SIG-M5 treated with dmso at 0.1 percent for 504 hours (cell line): ENCODE results near the gene DYDC2.
A peak's percentile ranks its signal among the peaks of the same experiment; 100 is the strongest.

Experiments
- DNase-seq: peaks from one replicate; lab custom pipeline; 2025; ENCODE audit not compliant: unreplicated experiment; lab: John Stamatoyannopoulos, UW

Gene DYDC2

DNA sequence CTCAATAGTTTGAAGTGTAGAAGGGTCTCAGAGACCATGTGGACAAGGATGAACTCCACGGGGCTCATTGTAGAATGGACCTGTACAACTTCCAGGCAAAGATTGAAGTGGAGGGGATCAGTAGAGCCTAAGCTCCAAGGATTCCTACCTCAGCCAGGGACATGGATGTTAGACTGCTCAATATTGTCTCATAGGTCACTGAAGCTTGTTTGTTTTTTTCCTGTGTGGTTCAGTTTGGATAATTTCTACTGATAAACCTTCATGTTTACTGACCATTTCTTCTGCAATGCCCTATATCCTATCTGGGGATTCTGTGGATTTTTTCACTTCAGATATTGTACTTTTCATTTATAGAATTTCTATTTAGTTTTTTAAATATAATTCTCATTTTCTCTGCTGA is 8.9 kb downstream of the DYDC2 start:
- DNase-seq: no peak

DNA sequence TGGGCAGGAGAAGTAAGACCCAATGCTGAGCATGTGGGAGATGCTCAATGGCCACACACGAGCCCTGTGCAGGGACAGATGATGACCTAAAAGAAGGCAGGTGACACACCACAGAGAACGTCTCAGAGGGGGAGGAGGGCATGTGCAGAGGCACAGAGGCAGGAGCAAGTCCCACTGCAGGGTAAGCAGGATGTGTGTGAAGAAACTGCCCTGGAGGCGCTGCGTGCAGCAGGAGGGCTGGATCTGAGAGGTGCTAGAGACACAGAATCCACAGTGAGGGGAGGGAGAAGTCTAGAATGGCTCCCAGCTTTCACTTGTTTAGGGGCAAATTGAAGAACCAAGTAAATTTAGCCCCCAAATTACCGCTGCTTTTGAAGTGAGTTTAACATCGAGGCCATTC is 14.9 kb downstream of the DYDC2 start:
- no peak for DNase-seq

DNA sequence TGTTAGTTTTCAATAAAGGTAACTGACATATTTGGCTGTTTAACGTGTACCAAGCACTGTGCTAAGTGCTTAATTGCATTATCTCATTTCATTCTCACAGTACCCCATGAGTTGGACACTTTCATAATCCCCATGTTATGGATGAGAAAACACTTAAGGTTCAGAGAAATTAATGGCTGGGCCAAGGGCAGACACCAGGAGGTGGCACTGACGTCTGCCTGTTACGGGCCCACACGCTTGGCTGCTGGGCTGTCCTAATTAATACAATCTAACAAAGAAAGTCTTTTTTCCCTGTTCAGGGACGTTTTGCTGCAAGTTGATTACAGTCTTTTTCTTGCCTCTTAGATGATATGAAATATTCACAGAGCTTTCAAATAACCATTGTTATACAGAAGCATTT is 16.1 kb downstream of the DYDC2 start:
- no peak for DNase-seq

DNA sequence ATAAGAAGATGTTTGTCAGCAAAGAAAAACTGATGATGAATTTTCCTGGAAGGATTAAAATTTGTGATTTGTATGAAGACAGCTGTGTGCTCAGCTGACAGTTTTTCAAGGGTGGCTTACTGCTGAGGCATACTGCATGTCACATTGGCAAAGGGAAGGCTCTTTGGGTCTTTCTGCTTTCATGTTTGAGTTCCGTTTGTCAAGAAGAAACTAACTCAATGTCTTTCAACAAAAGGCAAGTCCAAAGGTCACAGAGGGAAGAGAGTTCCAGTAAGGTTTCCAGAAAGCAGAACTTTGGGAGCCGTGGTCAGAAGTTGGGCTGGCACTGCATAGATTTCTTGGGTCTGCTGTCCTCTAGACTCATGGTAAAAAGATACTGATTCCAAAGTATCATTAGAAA is 16.9 kb downstream of the DYDC2 start:
- no peak for DNase-seq

DNA sequence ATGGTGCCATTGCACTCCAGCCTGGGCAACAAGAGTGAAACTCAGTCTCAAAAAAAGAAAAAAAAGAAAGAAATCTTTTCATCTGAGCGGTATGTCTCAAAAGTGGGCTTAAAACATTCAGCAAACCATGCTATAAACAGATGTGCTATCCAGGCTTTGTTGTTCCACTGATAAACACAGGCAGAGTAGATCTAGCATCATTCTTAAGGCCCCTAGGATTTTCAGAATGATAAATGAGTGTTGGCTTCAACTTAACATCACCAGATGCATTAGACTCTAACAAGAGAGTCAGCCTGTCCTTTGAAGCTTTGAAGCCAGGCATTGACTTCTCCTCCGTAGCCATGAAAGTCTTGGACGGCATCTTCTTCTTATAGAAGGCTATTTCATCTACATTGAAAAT is 23.1 kb downstream of the DYDC2 start:
- no peak for DNase-seq

DNA sequence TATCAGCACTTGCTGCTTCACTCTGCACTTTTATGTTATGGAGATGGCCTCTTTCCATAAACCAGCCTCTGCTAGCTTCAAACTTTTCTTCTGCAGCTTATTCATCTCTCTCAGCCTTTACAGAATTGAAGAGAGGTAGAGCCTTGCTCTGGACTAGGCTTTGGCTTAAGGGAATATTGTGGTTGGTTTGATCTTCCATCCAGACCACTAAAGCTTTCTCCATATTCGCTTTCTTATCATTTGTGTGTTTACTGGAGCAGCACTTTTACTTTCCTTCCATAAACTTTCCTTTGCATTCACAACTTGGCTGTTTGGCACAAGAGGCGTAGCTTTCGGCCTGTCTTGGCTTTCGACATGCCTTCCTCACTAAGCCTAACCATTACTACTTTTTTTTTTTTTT is 23.6 kb downstream of the DYDC2 start:
- no peak for DNase-seq

DNA sequence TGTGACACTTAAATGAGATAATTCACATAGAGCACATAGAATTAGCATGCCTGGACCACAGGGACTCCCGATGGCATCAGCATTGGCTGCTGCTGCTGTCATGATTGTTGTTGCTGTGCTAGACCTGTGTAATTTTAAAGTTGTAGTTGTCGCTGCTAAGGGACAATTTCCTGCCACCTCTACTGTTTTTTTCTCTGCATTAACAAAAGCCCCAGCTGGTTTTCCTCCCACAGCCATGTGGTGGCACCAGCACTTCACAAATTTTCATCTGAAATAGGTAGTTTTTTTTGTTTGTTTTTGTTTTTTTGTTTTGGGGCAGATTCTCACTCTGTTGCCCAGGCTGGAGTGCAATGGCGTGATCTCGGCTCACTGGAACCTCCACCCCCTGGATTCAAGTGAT is 26.4 kb downstream of the DYDC2 start:
- DNase-seq: peak; percentile 24

DNA sequence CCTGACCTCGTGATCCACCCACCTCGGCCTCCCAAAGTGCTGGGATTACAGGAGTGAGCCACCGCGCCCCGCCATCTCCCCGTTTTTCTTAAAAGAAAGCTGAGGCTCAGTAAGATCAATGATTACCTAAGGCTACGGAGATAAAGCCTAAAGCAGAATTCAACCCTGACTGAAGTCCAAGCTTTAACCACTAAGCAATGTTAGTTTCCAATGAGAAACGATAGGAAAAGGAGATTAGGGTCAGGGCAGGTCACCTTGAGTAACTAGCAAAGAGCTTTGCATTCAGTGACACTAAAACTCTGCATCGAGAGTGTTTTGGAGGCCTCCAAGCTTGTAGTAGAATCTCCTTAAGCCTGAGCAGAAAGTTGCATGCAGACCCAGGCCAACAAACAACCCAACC is 34.2 kb downstream of the DYDC2 start:
- DNase-seq: no peak

DNA sequence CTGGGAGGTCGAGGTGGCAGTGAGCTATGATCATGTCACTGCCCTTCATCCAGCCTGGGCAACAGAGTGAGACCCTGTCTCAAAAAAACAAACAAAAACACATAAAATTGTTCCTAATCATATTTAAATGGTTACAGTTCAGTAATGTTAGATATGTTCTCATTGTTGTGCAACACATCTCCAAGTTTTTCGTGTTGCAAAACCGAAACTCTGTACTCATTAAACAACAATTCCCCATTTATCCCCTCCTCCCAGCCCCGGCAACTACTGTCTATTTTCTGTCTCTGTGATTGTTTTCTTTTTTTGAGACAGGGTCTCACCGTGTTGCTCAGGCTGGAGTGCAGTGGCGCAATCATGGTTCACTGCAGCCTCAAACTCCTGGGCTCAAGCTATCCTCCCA is 35.7 kb downstream of the DYDC2 start:
- DNase-seq: peak; percentile 59

DNA sequence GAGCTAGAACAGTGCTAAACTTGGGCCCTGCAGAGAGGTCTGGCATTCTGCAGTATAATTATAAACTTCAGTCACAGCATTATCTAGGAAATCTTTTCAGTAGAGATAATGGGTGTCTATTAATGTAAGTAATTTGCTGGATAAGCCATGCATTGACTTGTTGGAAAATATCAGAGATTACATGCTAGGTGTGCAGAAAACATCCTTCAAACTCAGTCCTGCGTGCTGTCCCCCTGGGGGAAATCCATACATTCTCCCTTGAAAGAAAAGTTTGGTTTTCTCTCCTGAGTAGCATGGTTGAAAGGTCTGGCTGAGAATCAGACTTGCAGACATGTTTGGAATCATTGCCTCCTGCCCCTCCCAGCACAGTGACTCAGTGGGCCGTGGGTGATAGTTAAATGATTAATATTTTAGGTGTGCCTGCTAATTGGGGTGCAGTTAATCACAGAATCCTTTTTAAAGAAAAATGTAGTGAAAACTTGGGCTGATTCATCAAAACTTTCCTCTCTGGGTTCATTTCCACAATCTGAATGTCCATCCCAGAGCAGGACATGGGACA is 37.9 kb downstream of the DYDC2 start:
- no peak for DNase-seq

DNA sequence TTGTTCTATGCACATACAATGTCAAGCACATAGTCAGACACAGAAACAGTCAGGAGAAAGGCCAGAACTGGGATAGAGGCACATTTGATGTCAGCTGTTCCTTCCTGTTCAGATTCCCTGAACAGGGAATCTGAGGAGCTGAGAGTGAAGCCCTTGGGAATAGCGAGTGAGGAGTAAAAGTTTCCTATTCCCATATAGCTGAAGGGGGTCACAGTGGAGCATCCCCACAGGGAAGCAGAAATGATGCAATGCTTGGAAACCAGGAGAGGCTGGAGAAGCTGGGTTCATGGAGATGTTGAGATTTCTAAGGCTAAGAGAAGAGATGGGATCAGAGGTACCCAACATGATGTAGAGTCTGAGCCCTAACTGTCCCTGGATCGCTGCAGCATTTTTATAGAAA is 40.4 kb downstream of the DYDC2 start:
- DNase-seq: no peak

DNA sequence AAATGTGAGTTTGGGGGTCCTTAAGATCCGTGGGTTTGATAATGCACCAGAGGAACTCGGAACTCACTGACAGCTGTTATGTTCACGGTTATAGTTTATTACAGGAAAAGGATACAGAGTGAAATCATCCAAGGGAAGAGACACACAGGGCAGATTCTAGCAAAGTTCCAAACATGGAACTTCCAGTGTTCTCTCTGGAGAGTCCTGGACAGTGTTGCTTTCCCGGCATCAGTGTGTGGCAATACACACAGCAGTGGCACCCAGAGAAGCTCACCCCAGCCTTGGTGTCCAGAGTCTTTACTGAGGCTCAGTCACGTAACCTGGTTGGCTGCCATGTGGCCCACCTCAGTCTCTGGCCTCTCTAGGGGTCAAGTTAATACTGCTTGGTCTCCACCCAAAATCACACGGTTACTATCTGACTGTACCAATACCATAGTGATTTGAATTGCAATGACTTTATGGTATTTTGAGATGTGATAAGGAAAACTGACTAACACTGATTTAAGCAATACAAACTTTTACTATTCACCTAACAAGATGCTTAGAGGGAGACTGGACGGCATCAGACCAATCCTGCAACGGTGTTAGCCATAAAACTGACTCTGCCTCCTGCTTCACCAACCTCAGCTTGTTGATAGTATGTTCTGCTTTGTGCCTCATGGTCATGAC is 43.7 kb downstream of the DYDC2 start:
- no peak for DNase-seq

DNA sequence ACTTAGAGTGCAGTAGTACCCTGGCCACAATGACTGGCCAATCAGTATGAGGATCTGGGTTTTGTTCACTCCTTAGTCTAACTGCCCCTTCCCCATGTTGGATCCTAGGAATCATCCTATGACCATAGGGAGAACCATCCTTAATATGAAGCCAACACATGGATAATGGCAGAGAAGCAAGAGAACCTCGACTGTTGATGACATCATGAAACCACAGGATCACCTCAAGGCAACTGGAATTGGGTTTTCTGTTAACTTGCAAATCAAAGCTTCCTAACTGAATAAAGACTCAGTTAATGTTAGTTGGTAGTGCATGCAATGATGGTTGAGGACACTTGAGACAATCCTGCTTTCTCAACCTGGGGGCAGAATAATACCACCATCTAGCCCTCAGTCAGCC is 48.5 kb downstream of the DYDC2 start:
- DNase-seq: no peak

DNA sequence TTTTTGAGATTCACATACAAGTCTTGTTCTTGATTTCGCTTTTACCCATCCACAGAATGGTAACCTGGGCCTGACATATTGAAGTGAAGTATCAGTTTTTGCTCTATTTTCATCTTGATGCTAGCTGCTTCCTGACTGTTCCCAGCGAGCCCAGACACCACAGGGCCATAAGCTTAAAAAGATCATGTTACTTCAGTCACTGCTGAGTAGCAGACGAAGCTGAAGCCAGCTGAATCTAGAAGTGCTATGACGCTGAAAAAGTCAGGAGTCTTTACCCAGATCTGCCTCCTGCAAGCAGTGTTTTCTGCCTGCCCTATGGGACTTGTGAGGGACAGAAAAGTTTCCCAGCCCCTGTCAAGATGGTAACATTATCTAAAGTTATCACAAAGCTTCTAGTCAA is 49.0 kb downstream of the DYDC2 start:
- DNase-seq: no peak

DNA sequence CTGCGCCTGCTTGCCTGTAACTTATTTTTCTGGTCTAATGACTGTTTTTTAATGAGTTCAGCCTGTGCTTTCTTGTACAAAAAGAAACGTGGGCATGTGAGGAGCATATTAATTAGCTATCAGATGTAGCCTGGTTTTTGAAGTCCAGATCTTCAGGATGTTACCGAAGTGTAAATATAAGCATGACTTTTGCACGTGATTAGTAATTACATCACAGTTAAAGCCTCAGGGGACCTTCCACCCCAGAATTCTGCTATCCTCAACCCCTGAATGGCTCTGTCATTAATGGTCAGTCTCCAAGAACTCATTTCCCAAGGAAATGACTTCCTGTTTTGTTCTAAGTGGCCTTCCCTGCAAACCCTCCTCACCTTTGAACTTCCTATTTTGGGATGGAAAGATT is 49.6 kb downstream of the DYDC2 start:
- no peak for DNase-seq

DNA sequence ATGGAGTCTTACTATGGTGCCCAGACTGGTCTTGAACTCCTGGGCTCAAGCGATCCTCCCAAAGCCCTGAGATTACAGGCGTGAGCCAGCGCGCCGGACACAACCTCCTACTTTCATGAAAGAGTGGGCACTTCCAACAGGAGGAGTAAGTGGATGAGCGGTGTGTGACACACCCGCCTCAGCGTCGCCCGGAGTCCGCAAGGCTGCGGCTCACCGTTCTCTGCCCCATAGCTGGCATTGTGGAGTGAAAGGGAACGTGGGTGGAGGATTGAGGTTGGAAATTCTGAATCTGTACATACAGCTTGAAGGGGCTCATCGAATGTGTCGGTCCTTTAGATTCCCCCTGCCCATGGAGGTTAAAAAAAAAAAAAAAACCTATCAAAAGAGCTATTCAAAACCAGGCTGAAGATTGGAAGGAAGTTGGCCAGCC is 51.2 kb downstream of the DYDC2 start:
- DNase-seq: no peak

DNA sequence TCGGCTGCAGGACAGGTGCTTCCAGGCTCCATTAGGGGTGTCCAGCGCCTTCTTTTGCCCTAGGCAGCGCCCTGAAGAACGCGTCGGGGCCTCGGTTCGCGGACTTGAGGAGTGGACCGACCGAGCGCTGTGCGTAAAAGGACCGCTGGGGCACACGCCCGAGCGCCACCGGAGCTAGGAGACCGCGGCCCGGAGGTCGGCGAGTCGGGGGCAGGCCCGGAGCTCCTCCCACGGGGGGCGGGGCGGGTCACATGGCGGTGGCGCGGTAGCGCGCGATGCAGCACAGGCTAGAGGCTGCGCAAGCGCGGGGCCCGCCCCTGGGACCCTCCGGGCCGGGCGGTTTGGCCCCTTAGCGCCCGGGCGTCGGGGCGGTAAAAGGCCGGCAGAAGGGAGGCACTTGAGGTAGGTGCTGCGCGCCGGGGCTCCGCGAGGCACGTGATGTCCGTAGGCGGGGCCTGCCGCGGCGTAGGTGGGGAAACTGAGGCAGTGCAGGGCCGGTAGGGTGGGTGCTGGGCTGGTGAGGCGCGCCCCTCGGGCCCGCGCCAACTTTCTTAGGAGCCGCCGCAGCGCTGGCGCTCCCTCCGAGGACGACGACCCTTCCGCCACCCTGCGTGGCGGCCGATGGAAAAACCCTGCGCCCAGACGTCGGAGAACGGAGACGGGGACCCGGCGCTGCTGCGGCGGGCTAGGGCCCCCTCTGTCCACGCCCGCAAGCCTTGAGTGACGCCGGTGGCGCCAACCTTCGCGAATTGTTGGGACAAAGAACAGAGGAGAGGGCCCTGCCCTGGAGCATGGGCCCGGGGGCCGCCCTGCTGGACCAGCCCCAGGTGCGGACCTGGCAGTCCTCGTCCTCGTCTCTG is 51.9 kb downstream of the DYDC2 start, which contains the start of gene PRXL2A:
PRXL2A (plus strand) TSS at position 310 of the 860 bp plus-strand sequence. CDS start 11,917 bp downstream, outside the sequence.
- DNase-seq: peak; percentile 28

DNA sequence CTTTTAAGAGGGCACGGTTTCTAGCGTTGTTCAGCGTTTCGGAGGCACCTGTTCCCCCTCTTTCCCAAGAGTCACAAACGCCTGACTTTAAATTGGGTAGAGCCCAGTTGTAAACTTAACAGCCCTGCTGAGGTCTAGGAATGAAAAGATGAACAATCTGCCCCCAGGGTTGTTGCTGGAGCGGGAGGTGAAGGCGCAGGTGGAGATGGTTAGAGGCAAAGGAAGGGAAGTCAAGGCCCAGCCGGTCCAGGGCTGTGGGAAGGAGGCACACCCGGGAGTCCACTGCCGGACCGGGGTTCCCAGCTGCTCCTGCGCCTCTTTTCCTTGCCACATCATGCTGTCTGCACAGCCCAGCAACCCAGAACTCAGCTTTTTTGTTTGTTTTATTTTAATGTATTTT is 52.5 kb downstream of the DYDC2 start:
- no peak for DNase-seq

DNA sequence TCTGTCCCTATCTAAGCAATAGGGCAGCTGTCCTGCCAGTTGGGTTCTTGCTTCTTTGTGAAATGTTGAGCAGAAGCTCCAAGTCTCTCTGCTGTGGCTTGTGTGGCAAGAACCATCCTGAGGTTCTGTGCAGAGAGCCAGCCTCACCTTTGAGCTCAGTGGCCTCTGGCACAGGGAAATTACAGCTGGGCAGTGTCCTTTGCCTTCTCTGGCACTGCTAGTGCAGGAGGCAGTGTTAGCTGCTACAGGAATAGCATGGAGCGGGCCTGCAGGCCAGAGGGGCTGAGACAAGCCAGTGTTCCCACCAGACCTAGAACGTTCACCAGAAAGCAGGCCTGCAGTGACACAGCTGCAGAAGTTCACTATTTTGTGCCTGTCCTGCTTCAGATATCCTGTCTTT is 53.5 kb downstream of the DYDC2 start:
- no peak for DNase-seq

DNA sequence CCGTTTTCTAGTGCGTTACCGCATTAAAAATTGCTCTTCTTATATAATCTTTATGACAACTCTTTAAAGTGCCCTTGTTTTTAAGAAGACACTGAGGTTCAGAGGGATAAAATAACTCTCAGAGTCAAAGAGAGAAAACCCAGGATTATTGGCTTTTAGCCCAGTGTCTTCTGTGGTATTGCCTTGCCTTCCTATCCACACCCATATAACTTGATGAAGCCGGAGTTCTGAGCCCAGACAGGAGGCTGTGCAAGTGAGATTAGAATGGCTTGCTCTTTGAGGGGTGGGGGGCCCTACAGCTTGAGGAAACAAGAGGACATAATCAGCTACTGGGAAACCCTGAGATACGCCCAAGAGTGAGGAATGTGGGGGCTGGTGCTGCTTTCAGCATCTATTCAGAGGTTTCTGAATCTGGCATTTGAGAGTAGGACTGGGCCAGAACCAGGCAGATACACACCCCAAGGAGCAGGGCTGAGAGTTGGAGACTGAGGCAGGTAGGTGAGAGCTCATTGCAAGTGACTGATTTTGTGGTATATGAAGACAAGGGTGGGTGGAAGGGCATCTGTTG is 54.1 kb downstream of the DYDC2 start:
- no peak for DNase-seq

DNA sequence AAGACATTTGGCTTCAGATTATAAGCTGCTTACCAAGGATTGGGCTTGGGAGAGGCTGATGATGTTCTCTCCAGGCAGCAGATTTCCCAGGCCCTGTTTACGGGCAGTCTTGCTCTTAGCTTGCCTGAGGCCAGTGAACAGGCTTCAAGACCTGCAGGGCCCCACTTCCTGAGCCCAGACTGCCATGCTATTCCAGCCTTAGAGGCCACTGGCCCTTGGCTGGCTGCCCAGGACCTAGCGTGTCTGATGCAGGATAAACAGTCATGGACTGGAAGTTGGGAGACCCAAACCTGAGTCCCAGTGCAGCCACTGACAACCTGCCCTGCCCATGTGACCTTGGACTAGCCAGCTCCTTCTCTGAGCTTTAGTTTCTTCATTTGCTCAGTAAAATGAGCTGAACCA is 54.7 kb downstream of the DYDC2 start:
- DNase-seq: no peak

DNA sequence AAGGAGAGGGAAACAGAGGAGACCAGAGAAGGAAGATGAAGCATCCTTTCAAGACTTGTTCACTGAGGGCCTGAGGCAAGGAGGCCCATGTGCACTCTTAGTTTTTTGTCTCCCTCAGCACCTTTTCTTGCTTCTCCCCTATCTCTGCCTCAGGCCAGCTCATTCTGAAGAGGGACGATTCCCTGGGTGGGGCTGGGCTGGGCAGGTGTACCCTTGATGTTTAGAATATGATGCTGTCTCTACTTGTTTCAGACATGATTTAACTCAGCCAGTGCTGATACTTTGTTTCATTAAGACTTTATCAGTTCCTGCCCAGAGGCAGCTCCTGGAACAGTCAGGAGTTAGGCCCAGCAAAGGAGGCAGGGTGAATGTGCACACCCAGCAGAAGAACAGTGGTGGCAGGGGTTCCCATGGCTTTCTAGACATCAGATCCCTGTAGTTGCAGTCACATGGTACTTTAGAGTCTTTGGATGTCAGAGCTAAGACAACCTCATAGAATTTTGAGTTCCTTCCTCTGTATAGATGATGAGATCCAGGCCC is 55.2 kb downstream of the DYDC2 start:
- DNase-seq: no peak
